CD14-positive monocyte (primary cell): Measurements from ENCODE around the gene KRTAP27-1. TPM values are rescaled to one million over a fixed set of nuclear protein-coding genes. Genes with fewer than 3 reads are reported as not detected.

Experiments
- DNase-seq, 3 donors: peaks; one replicate each; pipeline ENCODE4 v3.0.0-alpha.2; 2011 to 2022
- H2AFZ ChIP-seq: 2 replicates; pipeline ENCODE4 v1.6.0; 2012; ENCODE audit warnings: mild to moderate bottlenecking, low read depth, low read length, inconsistent platforms; ENCODE audit not compliant: insufficient read depth, poor library complexity, severe bottlenecking
- H3K27ac ChIP-seq, 2 donors: 1 replicate in 1 of 2; 2 replicates in 1 of 2; pipeline ENCODE4 v1.5.1; 2012 to 2013; ENCODE audit warnings: low read length in 2 of 2, control low read depth in 1 of 2, inconsistent platforms in 1 of 2, low read depth in 1 of 2, mild to moderate bottlenecking in 1 of 2
- H3K27me3 ChIP-seq, 2 donors: one replicate each; pipeline versions ENCODE4 v1.6.0 to v1.6.1; 2011 to 2013; ENCODE audit warnings: low read length in 2 of 2; ENCODE audit not compliant: control insufficient read depth in 2 of 2, insufficient read depth in 2 of 2
- H3K36me3 ChIP-seq, 2 donors: replicated peaks in 1 of 2; 1 replicate in 1 of 2; 2 replicates in 1 of 2; pipeline versions ENCODE4 v1.5.1 to v1.6.1; 2012 to 2013; ENCODE audit warnings: low read length in 2 of 2, control low read depth in 1 of 2, inconsistent platforms in 1 of 2, mild to moderate bottlenecking in 1 of 2; ENCODE audit not compliant: insufficient read depth in 2 of 2, control insufficient read depth in 1 of 2
- H3K4me1 ChIP-seq, 2 donors: 1 replicate in 1 of 2; 2 replicates in 1 of 2; pipeline versions ENCODE4 v1.5.1 to v1.6.1; 2012 to 2013; ENCODE audit warnings: low read length in 2 of 2, control low read depth in 1 of 2, inconsistent platforms in 1 of 2, mild to moderate bottlenecking in 1 of 2, moderate library complexity in 1 of 2; ENCODE audit not compliant: insufficient read depth in 2 of 2, control insufficient read depth in 1 of 2
- H3K4me2 ChIP-seq: replicated peaks from 2 replicates; pipeline ENCODE3; 2012; ENCODE audit warnings: low read length, moderate library complexity, mild to moderate bottlenecking; ENCODE audit not compliant: poor library complexity, severe bottlenecking; ENCODE audit errors: extremely low read depth
- H3K4me3 ChIP-seq, 3 experiments: fragments of 200-600 bp in 1 of 3; sonication (generic) in 1 of 3; replicated peaks in 1 of 3; 1 replicate in 2 of 3; 2 replicates in 1 of 3; pipeline ENCODE4 v1.5.1; 2011 to 2013; ENCODE audit warnings: low read length in 3 of 3, mild to moderate bottlenecking in 3 of 3, control low read depth in 2 of 3, low read depth in 2 of 3, inconsistent platforms in 1 of 3, moderate library complexity in 1 of 3
- H3K79me2 ChIP-seq: 2 replicates; pipeline ENCODE4 v1.6.0; 2012; ENCODE audit warnings: mild to moderate bottlenecking, control low read depth, inconsistent platforms, low read length, moderate library complexity; ENCODE audit not compliant: insufficient read depth
- H3K9ac ChIP-seq: 2 replicates; pipeline ENCODE4 v1.6.0; 2017; ENCODE audit warnings: low read length, mild to moderate bottlenecking; ENCODE audit not compliant: insufficient read depth, poor library complexity, severe bottlenecking
- H3K9me3 ChIP-seq, 2 donors: replicated peaks in 1 of 2; 1 replicate in 1 of 2; 2 replicates in 1 of 2; pipeline versions ENCODE4 v1.5.1 to v1.6.1; 2012 to 2013; ENCODE audit warnings: low read length in 2 of 2, control low read depth in 1 of 2; ENCODE audit not compliant: control insufficient read depth in 1 of 2, insufficient read depth in 1 of 2
- H4K20me1 ChIP-seq: 2 replicates; pipeline ENCODE4 v1.6.0; 2012; ENCODE audit warnings: mild to moderate bottlenecking, low read length, control low read depth, moderate library complexity; ENCODE audit not compliant: insufficient read depth
- H3K27ac Mint-ChIP-seq, 7 donors: one replicate each; pipeline ENCODE4 v1.8.0; 2020; ENCODE audit warnings: mild to moderate bottlenecking in 7 of 7, mixed read lengths in 7 of 7, moderate library complexity in 6 of 7, inconsistent platforms in 2 of 7
- H3K27me3 Mint-ChIP-seq, 3 donors: one replicate each; pipeline ENCODE4 v1.8.0; 2021 to 2022; ENCODE audit warnings: low read depth in 3 of 3, mild to moderate bottlenecking in 3 of 3, mixed read lengths in 3 of 3, moderate library complexity in 3 of 3, inconsistent platforms in 1 of 3
- H3K36me3 Mint-ChIP-seq, 2 donors: one replicate each; pipeline ENCODE4 v1.8.0; 2020; ENCODE audit warnings: mixed read lengths in 2 of 2, inconsistent platforms in 1 of 2, mild to moderate bottlenecking in 1 of 2
- H3K4me1 Mint-ChIP-seq: one replicate; pipeline ENCODE4 v1.8.0; 2020; ENCODE audit warnings: mild to moderate bottlenecking, mixed read lengths
- H3K4me3 Mint-ChIP-seq, 2 donors: one replicate each; pipeline ENCODE4 v1.8.0; 2020; ENCODE audit warnings: mild to moderate bottlenecking in 2 of 2, mixed read lengths in 2 of 2, moderate library complexity in 1 of 2
- H3K9me3 Mint-ChIP-seq, 7 donors: one replicate each; pipeline ENCODE4 v1.8.0; 2020 to 2022; ENCODE audit warnings: mixed read lengths in 7 of 7, mild to moderate bottlenecking in 6 of 7, moderate library complexity in 6 of 7, inconsistent platforms in 2 of 7
- CTCF ChIP-seq: fragments of 200-600 bp; IDR thresholded peaks from one replicate; pipeline ENCODE4 v1.8.0; 2022; ENCODE audit warnings: antibody characterized with exemption, mild to moderate bottlenecking
- WGBS: methylation state at CpG from one replicate; pipeline ENCODE4 v1.1.5; 2013; ENCODE audit warnings: missing lambda C conversion rate; ENCODE audit not compliant: insufficient coverage; 5-methylcytosine and 5-hydroxymethylcytosine counted together
- intact Hi-C, 2 donors: fragments of 100-400 bp; cut with micrococcal nuclease; formaldehyde crosslinking; loops; one replicate each; pipeline versions ENCODE4 v1.15.0 to v1.15.1; 2023
- polyA plus RNA-seq, 3 donors: library from polyadenylated mRNA; depleted of rRNA in 1 of 3; unstranded in 2 of 3; stranded (reverse) in 1 of 3; fragments of 300-500 nt in 2 of 3; fragments of >200 nt in 1 of 3; fragmentation: Illumina TruSeq in 2 of 3; gene quantifications; 1 replicate in 2 of 3; 2 replicates in 1 of 3; pipeline ENCODE4 v1.2.3, GENCODE V29; 2012 to 2021

KRTAP27-1 gene
- polyA plus RNA-seq, 3 donors: not detected

GRCh38 chr21:30332681-30333080, 4.8 kb downstream of the KRTAP27-1 start:
- peaks cover 0 to 2% (median 0%) of the 10 kb centered on the region in 3 donors for H3K27me3 Mint-ChIP-seq
- DNase-seq: no peak
- H2AFZ ChIP-seq: no peak overlapping the region
- no peak overlapping the region for H3K27ac ChIP-seq
- no peak overlapping the region for H3K27ac Mint-ChIP-seq
- 80% methylated on average over 1 of the region's 2 CpGs for WGBS
- H3K9me3 Mint-ChIP-seq: peaks cover 0 to 3% (median 2%) of the 10 kb centered on the region in 7 donors
- H3K9me3 ChIP-seq: peaks cover 0 to 3% of the 10 kb centered on the region in 2 donors
- H3K79me2 ChIP-seq: no peaks in the 10 kb centered on the region
- H3K36me3 ChIP-seq: no peaks in the 10 kb centered on the region
- H3K4me3 Mint-ChIP-seq: no peak overlapping the region
- H3K4me2 ChIP-seq: no peak overlapping the region
- H3K27me3 ChIP-seq: no peaks in the 10 kb centered on the region
- H3K4me1 ChIP-seq: no peaks in the 10 kb centered on the region
- no peaks in the 10 kb centered on the region for H4K20me1 ChIP-seq
- no peaks in the 10 kb centered on the region for H3K4me1 Mint-ChIP-seq
- no peak overlapping the region for H3K4me3 ChIP-seq
- no peak overlapping the region for H3K9ac ChIP-seq
- no peaks in the 10 kb centered on the region for H3K36me3 Mint-ChIP-seq
- no peak for TF ChIP-seq CTCF
- intact Hi-C loops: no loop called here

- TF ChIP-seq CTCF: no peak
- no peaks in the 10 kb centered on the region for H3K36me3 ChIP-seq
- H3K27me3 Mint-ChIP-seq: no peaks in the 10 kb centered on the region
- H3K27ac Mint-ChIP-seq: no peak overlapping the region
- peaks cover 0 to 7% (median 2%) of the 10 kb centered on the region in 7 donors for H3K9me3 Mint-ChIP-seq
- H3K9me3 ChIP-seq: peaks cover 0 to 3% of the 10 kb centered on the region in 2 donors
- no peak overlapping the region for H2AFZ ChIP-seq
- no peaks in the 10 kb centered on the region for H3K4me1 ChIP-seq
- no peaks in the 10 kb centered on the region for H3K4me1 Mint-ChIP-seq
- no peak overlapping the region for H3K4me3 Mint-ChIP-seq
- no peaks in the 10 kb centered on the region for H3K27me3 ChIP-seq
- no peak overlapping the region for H3K9ac ChIP-seq
- H3K4me3 ChIP-seq: no peak overlapping the region
- no peak overlapping the region for H3K4me2 ChIP-seq
- no peaks in the 10 kb centered on the region for H3K36me3 Mint-ChIP-seq
- intact Hi-C loops: no loop called here
- DNase-seq: no peak
- H3K27ac ChIP-seq: no peak overlapping the region
- no peaks in the 10 kb centered on the region for H4K20me1 ChIP-seq
- H3K79me2 ChIP-seq: no peaks in the 10 kb centered on the region
- 89% methylated on average over 3 of the region's 4 CpGs for WGBS
These were observed 8.2 kb downstream of the KRTAP27-1 start for GRCh38 chr21:30329203-30329875.
